ENCODE data around the gene GOLGA6L2.

- TF ChIP-seq, protein P1, sequence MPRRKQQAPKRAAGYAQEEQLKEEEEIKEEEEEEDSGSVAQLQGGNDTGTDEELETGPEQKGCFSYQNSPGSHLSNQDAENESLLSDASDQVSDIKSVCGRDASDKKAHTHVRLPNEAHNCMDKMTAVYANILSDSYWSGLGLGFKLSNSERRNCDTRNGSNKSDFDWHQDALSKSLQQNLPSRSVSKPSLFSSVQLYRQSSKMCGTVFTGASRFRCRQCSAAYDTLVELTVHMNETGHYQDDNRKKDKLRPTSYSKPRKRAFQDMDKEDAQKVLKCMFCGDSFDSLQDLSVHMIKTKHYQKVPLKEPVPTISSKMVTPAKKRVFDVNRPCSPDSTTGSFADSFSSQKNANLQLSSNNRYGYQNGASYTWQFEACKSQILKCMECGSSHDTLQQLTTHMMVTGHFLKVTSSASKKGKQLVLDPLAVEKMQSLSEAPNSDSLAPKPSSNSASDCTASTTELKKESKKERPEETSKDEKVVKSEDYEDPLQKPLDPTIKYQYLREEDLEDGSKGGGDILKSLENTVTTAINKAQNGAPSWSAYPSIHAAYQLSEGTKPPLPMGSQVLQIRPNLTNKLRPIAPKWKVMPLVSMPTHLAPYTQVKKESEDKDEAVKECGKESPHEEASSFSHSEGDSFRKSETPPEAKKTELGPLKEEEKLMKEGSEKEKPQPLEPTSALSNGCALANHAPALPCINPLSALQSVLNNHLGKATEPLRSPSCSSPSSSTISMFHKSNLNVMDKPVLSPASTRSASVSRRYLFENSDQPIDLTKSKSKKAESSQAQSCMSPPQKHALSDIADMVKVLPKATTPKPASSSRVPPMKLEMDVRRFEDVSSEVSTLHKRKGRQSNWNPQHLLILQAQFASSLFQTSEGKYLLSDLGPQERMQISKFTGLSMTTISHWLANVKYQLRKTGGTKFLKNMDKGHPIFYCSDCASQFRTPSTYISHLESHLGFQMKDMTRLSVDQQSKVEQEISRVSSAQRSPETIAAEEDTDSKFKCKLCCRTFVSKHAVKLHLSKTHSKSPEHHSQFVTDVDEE (CRISPR knock-in tag; IDR thresholded peaks at IDR 0.05): no peak
- TF ChIP-seq PATZ1 (CRISPR knock-in tag; IDR thresholded peaks at IDR 0.05; ENCODE audit: borderline replicate concordance) (no peak), ARNTL (CRISPR knock-in tag; IDR thresholded peaks at IDR 0.05; ENCODE audit: borderline replicate concordance, low read depth) (no peak), ZFP3 (CRISPR knock-in tag; IDR thresholded peaks at IDR 0.05) (no peak), ISL1 (CRISPR knock-in tag; IDR thresholded peaks at IDR 0.05) (no peak), ZFP30 (CRISPR knock-in tag; IDR thresholded peaks at IDR 0.05) (no peak), SNAI2 (CRISPR knock-in tag; IDR thresholded peaks at IDR 0.05) (no peak), PPARA (CRISPR knock-in tag; IDR thresholded peaks at IDR 0.05; ENCODE audit: borderline replicate concordance) (no peak), RARB (CRISPR knock-in tag; IDR thresholded peaks at IDR 0.05) (no peak), ZNF565 (CRISPR knock-in tag; conservative IDR thresholded peaks at IDR 0.05; ENCODE audit: low read depth) (no peak)
Observed at GRCh38 chr15:23420806-23421575, 26.1 kb downstream of the GOLGA6L2 start.

Measured in SK-N-SH treated with all-trans-retinoic acid at 6 μM for 48 hours (cell line).